NCI-H2227 (cell line): ENCODE results near the gene SH3D21.

Experiments used
- DNase-seq: peaks from one replicate; lab custom pipeline; 2025; ENCODE audit not compliant: unreplicated experiment; lab: John Stamatoyannopoulos, UW

Gene SH3D21

DNA sequence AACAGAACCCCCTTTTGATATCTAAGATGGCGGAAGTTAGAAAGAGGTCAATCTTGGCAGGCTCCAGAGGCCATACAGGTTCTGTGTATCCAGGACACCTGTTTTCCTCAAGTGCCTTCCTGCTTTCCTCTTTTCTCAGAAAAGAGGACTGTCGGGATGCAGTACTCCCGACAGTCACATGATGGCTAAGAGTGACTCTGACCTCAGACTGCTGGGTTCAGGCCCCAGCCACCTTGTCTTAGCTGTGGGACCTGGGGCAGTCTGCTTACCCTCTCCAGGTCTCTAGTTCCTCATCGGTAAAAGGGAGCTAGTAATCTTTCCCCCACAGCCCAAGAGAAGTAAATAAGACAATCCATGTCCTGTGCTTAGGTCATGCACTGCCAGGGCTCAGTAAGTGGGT lies 49.6 kb downstream of the SH3D21 start:
- DNase-seq: no peak

DNA sequence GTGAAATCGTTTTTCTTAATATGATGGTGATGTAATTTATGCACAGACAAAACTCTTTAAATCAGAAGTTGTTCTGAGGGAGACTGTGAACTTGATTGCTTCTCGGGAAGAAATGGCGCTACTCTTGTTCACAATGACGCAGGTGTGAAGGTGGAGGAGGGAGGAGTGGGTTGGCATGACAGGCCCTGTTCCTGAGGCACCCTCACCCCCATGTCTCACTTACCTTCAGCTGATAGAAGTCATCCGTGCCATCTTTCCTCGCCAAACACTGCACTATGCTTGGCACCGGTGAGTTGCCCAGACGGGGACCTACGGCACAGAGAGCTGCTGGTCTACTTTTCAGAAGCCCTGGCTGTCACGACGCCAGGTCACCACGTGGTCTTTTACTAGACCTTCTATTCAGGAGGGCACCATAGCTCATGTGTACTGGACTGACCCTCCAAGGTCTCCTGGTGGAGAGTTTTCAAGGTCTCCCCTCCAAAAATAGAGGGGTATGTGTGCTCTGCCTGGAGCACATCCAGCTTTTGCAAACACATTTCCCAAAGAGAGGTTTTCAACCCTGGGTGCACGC lies 52.4 kb downstream of the SH3D21 start:
- no peak for DNase-seq

DNA sequence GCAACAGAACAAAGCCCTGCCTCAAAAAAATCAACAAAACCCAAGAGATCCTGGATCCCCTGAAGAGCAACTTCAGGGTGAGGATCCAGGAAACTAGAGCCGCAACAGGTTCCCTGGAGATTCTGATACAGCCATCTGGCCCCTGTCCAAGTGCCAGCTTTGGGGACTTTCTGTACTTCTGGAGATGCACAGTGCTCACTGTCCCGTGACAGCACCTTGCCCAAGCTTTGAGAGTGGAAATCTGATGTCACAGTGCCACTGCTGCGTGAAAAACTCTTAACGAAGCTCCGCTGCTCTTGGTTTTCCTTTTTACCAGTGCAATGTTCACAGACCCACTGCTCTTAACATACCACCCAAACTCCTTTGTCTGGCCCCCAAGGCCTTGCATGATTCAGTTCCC lies 53.2 kb downstream of the SH3D21 start:
- no peak for DNase-seq

DNA sequence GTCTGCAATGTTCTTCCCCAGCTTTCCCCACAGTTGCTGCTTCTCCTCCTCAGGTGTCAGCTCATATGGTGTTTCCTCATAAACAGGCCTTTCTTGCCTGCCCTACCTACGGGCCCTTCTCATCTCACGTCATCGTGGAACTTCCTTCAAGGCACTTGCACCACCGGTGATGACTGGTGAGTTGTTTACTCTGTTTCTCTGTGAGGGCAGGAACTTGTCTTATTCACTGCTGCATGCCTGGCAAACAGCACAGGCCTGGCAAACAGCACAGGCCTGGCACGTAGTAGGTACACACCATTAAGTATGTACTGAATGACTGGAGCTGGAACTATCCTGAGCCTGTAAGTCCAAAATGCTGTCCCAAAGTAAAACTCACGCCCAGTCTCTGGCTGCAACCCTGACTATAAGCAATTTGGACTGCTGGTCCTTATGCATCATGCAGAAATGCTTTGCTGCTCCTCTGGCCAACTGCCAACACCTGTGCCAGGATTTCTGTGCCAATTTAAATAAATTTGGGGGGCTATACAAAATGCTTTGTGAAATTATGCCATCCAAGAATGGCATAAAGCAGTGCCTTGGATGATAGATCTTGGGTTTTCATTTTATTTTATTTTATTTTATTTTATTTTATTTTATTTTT lies 53.9 kb downstream of the SH3D21 start:
- DNase-seq: no peak

DNA sequence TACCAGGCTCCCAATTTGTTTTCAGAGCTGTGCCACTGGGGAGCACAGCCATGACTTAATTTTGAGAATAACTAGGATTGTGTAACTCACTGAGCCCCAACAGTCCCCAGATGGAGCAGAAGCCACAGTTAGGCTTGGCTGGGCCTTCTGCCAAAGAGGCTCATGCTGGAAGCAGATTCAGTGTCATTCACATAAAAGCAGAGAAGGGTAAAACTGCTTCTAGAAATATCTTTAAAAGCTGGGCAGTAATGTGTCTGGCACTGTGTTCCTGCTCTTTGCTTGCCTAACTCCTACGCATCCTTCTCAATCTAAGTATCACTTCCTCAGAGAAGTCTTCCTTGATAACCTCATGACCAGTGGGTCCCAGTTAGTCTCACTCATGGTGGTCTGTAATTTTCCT lies 59.2 kb downstream of the SH3D21 start:
- DNase-seq: no peak

DNA sequence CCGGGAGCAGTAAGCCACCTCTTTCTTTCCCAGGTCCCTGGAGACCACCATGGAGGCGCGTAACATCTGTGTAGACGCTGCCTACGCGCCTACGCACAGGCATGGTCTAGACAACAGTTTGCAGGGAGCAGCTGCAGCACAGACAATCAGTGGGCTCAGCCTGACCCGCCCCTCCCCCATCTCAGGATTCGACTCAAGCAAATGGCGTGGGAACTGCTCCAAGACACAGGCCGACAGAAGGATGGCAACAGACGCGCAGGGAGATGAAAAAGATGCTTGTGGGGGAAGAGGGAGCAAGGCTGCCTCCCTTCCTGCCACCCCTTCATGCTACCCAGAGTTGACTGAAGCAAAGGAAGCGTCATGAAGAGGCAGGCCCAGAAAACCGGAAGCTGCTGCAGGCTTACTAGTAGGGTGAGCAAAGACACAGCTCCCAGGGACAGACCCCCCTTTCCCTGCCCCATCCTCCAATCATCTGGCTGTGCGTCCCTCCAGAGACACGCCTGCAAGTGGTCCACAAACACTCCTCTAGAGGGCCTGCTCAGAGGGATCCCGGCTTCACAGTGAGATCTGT lies 60.0 kb downstream of the SH3D21 start:
- DNase-seq: peak; percentile 91

DNA sequence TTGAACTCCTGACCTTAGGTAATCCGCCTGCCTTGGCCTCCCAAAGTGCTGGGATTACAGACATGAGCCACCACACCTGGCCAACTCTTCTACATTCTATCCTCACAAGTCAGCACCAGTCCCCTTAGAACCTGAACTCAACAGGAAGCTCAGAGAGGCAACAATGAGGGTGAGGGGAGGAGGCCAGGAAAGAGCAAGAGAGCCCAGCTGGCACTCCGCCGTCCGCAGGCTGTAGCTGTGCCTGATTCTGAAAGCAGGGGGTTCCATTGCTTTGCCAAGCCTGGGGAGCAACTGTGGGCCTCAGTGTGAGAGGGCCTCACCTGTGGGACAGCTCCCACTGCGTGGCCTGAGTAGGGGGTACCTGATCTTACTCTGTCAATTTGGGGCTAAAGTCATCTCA lies 60.9 kb downstream of the SH3D21 start:
- no peak for DNase-seq

DNA sequence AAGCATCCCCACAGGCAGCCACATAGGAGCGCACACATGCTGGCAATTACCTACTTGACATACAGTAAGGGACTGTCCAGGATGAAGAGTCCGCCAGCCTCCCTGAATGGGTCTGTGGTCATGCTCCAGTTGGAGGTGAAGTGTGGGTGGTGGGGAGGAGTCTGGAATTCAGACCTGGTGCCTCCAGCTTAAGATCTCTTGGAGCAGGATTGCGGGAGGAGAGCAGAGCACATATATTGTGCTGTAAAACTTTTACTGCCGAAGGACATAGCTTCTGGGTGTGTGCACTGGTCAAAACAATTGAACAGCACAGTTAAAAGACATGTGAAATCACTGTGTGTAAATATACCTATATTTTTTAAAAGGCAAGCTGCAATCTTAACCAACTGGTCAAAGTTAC lies 61.6 kb downstream of the SH3D21 start:
- DNase-seq: no peak

DNA sequence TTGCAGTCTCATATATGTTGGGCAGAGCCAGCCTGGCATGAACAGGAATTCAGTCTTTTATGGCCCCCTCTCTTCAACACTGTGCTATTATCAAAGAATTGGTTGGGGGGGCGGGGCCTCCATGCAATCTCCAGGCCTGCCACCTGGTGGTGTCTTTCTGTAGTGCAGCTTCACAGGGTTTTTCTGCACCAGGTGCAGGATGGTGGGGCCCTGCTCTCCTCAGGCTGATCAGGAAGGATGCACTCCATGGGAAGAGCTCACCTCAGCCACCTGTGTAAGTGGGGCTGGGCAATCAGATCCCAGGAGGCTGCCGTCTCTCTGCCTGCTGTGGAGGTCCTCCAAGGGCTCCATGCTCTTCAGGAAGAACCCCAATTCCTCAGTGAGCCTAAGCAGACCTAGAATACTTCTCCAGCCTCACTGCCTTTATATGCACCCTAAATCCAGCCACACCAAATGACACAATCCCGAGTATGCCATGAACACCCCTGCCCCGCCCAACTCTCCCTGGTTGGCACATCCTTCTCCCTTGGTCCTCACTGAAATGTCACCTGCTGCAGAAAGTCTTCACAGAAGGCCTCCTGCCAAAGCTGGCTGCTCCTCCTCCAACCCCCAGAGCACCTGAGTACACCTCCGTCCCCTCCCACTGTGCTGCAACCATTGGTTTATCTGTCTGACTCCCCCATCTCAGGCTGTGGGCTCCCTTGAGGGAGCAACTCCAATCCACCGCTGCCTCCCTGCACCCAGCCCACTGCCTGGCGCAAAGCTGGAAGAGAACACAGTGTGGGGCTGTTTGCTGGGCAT lies 63.1 kb downstream of the SH3D21 start:
- peak; percentile 85 for DNase-seq
